Measurements from ENCODE around the gene ZNF562. TPM values are rescaled to one million over a fixed set of nuclear protein-coding genes. Genes with fewer than 3 reads are reported as not detected.
A peak's percentile ranks its signal among the peaks of the same experiment; 100 is the strongest.

Gene ZNF562
- 14.9 and 18.1 TPM in 2 replicates for total RNA-seq (2014; rRNA removed; shearing (Covaris generic))
- 16.8 and 17.3 TPM in 2 replicates for total RNA-seq (2022)
- percentile 74 among the genes with signal in this experiment for Bru-seq, nascent RNA
- BruChase-seq, experiment 1, labeled RNA remaining after a 6-hour chase = percentile 73 among the genes with signal in this experiment
- BruChase-seq, experiment 2, labeled RNA remaining after a 2-hour chase = percentile 80 among the genes with signal in this experiment
- long read RNA-seq, partial matches to known transcripts = 0 of 5 reads
- long read RNA-seq, other reads (novel, unspliced or antisense) = 4 of 5 reads

DNA sequence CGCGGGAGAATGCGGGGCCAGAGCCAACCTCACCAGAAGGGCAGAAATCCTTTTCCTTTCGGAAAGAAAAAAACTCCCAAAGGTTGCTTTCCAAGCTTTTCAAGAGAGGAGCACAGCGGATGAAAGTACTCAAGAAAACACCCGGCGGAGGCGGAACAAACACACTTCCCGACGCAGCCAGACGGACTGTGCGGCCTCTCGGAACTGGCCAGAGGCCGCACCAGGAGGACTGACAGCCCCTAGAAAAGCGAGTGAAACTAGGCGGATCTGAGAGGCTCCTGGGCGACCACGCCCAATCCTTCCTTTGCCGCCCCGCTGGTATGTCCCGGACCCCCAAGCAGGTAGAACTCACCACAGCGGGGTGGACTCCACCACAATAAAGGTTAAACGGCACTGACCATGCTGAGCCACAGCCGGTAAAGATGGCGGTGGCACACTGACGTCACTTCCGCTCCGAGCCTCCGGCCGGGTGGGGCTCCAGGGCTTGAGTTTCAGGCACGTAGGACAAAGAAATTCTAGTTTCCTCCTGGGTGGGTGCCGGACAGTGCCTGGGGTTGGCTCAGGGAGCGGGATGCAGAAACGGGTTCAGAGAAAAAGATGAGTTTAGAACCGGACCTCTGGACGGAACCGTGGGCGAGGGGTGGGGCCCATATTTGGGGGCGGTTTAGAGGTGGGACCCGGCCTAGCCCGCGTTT lies at the start of gene ZNF562:
ZNF562 (minus strand) TSS at position 438 of the 695 bp plus-strand sequence. CDS start 14,356 bp downstream, outside the sequence.
- H3K27ac ChIP-seq (ENCODE audit: low read depth, low read length, poor library complexity, severe bottlenecking) = peak within 1 kb of the TSS; percentile 55
- no TSS peak for BruUV-seq (replicated peaks)
- peak; percentile 89 for DNase-seq (ENCODE audit: low spot score)
- H3K9me2 ChIP-seq (ENCODE audit: insufficient read depth, low read length) = no peaks in the 10 kb centered on the region
- peaks cover 32% of the 10 kb centered on the region for H3K79me2 ChIP-seq (ENCODE audit: insufficient read depth, low read depth, low read length)
- H3K4me1 ChIP-seq (ENCODE audit: insufficient read depth, low read length, poor library complexity, severe bottlenecking) = no peaks in the 10 kb centered on the region
- CTCF ChIA-PET (ENCODE audit: unreplicated experiment) = no interaction called here
- peak within 1 kb of the TSS; percentile 92 for H2AFZ ChIP-seq (ENCODE audit: low read length)
- H3K36me3 ChIP-seq (ENCODE audit: insufficient read depth, low read length) = peaks cover 40% of the 10 kb centered on the region
- intact Hi-C loops (cut with micrococcal nuclease; ENCODE audit: unreplicated experiment) = loop anchor here (2.0 kb wide), 1 partner anchor 94 kb away; the partner anchor contains the start of gene ZNF846
- peak within 1 kb of the TSS; percentile 75 for H3K4me3 ChIP-seq (ENCODE audit: low read depth, low read length, poor library complexity, severe bottlenecking)
- TF ChIP-seq, protein P1, sequence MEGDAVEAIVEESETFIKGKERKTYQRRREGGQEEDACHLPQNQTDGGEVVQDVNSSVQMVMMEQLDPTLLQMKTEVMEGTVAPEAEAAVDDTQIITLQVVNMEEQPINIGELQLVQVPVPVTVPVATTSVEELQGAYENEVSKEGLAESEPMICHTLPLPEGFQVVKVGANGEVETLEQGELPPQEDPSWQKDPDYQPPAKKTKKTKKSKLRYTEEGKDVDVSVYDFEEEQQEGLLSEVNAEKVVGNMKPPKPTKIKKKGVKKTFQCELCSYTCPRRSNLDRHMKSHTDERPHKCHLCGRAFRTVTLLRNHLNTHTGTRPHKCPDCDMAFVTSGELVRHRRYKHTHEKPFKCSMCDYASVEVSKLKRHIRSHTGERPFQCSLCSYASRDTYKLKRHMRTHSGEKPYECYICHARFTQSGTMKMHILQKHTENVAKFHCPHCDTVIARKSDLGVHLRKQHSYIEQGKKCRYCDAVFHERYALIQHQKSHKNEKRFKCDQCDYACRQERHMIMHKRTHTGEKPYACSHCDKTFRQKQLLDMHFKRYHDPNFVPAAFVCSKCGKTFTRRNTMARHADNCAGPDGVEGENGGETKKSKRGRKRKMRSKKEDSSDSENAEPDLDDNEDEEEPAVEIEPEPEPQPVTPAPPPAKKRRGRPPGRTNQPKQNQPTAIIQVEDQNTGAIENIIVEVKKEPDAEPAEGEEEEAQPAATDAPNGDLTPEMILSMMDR (conservative IDR thresholded peaks at IDR 0.05; ENCODE audit: low read length) = no peak
- TF ChIP-seq EZH2phosphoT487 (IDR thresholded peaks at IDR 0.05; ENCODE audit: borderline replicate concordance, low read depth, low read length) = no peak
- H3K4me2 ChIP-seq (ENCODE audit: low read length) = peak within 1 kb of the TSS; percentile 64
- POLR2A ChIA-PET = no interaction called here
- no peaks in the 10 kb centered on the region for H4K20me1 ChIP-seq (ENCODE audit: insufficient read depth, low read length)
- peaks cover 24% of the 10 kb centered on the region for H3K9me3 ChIP-seq (ENCODE audit: low read length)

DNA sequence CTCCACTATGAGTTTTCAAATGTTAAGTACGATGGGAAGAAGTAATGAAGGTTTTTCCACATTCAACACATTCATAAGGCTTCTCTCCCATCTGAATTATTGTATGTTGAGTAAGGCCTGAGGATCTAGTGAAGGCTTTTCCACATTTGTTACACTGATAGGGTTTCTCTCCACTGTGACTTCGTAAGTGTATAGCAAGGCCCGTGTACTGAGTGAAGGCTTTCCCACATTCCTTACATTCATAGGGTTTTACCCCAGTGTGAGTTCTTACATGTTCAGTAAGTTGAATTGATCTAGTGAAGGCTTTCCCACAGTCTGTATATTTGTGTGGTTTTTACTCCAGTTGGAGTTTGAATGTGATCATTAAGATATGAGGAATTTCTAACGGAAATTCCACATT lies 49.3 kb upstream of the ZNF562 start:
- TF ChIP-seq, protein P1 (conservative IDR thresholded peaks at IDR 0.05; ENCODE audit: low read length) = no peak
- TF ChIP-seq EZH2phosphoT487 (IDR thresholded peaks at IDR 0.05; ENCODE audit: borderline replicate concordance, low read depth, low read length) = no peak
- Histone ChIP-seq H3K9me2 (ENCODE audit: insufficient read depth, low read length) (no peaks in the 10 kb centered on the region), H3K36me3 (ENCODE audit: insufficient read depth, low read length) (no peaks in the 10 kb centered on the region), H3K9me3 (ENCODE audit: low read length) (no peaks in the 10 kb centered on the region), H3K27ac (ENCODE audit: low read depth, low read length, poor library complexity, severe bottlenecking) (no peak overlapping the region), H3K4me1 (ENCODE audit: insufficient read depth, low read length, poor library complexity, severe bottlenecking) (no peaks in the 10 kb centered on the region), H4K20me1 (ENCODE audit: insufficient read depth, low read length) (no peaks in the 10 kb centered on the region), H3K4me2 (ENCODE audit: low read length) (no peak overlapping the region), H2AFZ (ENCODE audit: low read length) (no peak overlapping the region), H3K4me3 (ENCODE audit: low read depth, low read length, poor library complexity, severe bottlenecking) (no peak overlapping the region), H3K79me2 (ENCODE audit: insufficient read depth, low read depth, low read length) (no peaks in the 10 kb centered on the region)
- DNase-seq (ENCODE audit: low spot score) = no peak
- ChIA-PET POLR2A (no interaction called here), CTCF (ENCODE audit: unreplicated experiment) (no interaction called here)
- intact Hi-C loops (cut with micrococcal nuclease; ENCODE audit: unreplicated experiment) = no loop called here
- BruUV-seq (replicated peaks) = no TSS peak

Measured in OCI-LY7 (cell line).